NCI-H446 (cell line): ENCODE measurements around the gene TRIM63.

ENCODE experiments used
- DNase-seq, 2 experiments: peaks; one replicate each; lab custom pipeline; 2025; lab: John Stamatoyannopoulos, UW

TRIM63 gene

GRCh38 chr1:26057189-26057588 lies 10.2 kb downstream of the TRIM63 start:
- DNase-seq: no peak

GRCh38 chr1:26055041-26055440 lies 12.4 kb downstream of the TRIM63 start:
- no peak for DNase-seq

DNA sequence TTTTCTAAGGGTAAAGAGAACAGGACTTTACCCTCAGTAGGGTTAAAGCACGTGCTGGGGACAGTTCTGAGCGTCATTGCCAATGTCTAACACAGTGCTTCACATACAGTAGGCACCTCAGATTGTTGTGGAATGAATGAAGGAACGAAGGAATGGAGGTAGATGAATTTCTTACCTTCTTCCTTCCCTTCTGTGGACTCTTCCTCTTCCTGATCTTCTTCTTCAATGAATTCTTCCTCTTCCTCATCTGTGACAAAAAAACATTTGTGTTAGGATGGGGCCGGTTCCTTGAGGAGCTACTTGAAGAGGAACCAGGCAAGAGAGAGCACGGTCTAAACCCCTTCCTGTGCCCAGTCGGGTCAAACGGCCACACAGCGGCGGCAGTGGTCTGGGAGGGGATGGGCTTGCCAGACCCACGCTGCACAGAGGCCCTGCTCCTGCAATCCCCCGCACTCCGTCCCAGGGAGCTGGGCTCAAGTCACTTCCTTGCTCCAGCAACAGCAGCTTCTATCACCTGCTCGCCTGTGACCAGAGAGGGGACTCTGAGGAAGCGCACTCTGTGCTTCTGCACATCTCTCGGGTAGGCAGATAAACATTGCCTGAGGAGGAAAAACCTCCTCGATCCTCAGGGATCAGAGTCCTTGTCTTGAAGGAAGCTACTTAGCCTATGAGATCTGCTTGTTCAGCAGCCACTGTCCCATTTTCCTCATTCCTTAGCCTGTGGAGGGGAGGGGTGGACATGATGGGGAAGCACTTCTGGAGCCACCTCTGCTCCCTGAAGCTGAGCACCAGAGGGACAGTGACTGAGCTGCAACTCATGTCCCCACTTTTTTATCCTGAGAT lies 13.5 kb downstream of the TRIM63 start:
- no peak for DNase-seq

DNA sequence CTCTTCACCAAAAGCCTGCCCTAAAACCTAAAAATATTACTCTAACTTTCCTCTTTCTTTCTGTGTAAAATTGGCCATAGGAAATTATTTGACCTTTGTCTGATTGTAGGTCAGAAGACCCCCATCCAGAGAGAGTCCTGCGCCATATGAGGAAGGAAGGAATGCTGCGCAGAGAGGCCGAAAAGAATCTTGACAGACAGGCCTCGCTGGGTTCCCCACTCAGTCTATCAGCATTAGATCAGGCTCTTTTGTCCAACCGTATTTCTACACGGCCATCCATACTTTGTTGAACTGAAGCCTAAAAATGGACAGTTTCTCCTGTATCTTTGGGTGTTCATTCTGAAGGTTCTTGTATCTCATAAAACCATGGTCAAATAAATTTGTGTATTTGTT lies 17.2 kb downstream of the TRIM63 start:
- no peak for DNase-seq

- DNase-seq: no peak
Measured at GRCh38 chr1:26049531-26050247, 17.7 kb downstream of the TRIM63 start.

- no peak for DNase-seq
Measured at GRCh38 chr1:26047278-26047874, 20.1 kb downstream of the TRIM63 start.

DNA sequence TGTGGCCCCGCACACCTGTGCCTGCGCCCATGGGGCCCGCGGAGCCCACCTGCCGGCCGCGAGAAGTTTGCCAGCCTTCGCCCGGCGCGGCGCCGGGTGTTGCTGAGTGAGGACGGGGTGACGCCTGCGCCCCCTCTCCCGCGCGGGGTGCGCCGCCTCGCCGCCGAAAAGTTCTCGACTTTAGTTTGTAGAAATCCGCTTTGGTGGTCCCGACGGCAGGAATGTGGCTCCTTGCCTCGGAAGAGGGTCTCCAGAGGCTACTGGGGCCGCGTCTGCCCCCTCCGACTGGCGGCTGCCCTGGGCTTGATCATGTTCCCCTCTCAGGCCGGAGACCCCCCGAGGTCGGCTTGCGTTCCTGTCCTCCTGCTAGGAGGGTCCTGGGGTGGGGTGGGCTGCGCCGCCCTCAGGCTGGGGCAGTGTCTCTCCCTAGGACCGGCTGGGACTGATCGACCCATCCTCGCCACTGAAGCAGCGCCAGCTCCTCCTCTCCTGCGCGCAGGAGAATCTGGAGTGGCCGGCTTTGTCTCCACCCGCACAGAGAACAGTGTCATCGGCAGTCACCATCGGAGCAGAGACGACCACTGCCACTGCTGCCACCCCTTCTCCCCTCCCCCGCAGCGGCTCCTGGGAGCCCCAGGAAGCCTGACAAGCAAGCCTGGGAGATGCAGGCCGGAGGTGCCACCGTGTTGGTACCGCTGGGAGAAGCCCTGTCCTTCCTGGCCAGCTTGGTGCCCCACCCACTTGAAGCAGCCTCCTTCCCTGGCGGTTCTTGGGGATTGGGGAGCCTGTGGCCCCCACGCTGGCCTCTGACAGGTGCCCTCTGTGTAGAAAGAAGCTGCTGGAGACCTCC lies 21.0 kb downstream of the TRIM63 start:
- DNase-seq: no peak

GRCh38 chr1:26045722-26046245 lies 21.6 kb downstream of the TRIM63 start, which contains the start of gene SLC30A2:
TSS of gene SLC30A2 (minus strand) at chr1:26046118. CDS start at chr1:26045896, 222 bp downstream.
- DNase-seq: no peak

GRCh38 chr1:26044971-26045721 lies 22.3 kb downstream of the TRIM63 start:
- DNase-seq: no peak

GRCh38 chr1:26044414-26044813 lies 23.0 kb downstream of the TRIM63 start:
- no peak for DNase-seq

- no peak for DNase-seq
Measured at GRCh38 chr1:26043765-26044164, 23.7 kb downstream of the TRIM63 start.

DNA sequence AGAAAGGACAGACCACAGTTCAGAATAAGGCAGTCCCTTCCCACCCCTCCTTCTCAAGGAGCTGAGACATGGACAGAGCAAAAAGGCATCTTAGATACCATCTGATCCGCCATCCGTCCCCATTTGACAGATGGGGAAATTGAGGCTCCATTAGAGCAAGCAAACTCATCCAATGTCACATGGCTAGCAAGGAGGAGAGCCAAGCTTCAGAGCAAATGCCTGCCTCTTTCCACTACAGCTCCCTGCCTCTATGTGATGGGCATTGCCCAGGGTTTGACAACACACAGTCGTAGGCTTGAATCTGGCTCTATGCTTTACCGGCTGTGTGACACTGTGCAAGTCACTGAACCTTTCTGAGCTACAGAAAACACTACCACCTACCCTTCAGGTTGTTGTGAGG lies 25.5 kb downstream of the TRIM63 start:
- DNase-seq: no peak

- DNase-seq: no peak
Measured at GRCh38 chr1:26041401-26041800, 26.0 kb downstream of the TRIM63 start.

DNA sequence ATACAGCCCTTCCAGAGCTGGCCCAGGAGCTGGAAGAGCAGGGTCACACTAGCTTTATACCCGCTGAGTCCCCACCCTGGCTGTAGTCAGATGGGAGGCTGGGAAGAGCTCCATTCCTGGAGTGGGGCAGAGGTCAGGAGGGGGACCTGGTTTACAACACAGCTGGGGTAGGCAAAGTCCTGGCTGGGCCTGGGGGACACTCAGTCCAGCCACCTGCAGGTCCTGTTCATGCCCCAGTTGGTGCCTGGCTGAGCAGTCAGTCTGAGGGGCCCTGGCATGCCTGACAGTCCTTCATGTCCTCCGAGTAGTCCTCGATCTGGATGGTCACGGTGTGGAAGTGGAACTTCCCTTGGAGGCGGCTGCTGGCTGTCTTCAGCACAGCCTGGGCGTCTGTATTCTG lies 28.5 kb downstream of the TRIM63 start:
- DNase-seq: no peak

DNA sequence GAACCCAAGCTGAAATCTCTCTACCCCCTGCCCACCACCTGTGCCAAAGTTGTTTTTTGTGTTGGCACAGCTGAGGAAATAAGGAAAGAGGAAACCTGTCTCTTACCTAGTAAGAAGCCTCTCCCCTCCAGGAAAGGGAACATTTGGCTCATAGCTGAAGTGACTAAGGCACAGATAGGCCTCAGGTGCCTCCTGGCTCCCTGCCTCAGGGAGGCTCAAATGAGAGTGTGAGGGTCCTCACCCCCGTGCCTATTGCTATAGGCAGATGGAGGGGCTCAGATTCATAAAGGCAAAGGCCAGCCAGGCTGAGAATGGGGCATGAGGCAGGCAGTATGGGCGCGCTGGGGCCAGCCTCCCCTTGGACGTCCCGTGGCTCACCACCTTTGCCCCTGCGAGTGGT lies 29.0 kb downstream of the TRIM63 start:
- no peak for DNase-seq

DNA sequence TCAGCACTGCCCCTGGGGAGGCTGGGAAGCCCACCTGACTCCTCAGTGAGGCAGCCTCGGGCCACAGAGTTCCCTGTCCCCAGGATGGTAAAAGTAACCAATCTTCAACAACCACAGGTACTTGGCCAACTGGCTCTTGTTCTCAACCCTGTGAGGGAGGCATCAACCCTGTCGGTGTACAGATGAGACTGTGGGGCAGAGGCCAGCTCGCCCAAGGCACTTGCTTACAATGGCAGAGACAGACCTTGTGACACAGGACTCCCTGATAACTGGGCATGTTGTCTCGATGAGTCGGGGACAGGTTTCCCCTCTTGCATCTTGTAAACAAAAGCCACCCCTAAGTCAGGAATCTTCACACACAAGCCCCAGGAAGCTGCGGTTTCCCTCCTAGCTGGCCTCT lies 29.5 kb downstream of the TRIM63 start:
- DNase-seq: no peak

DNA sequence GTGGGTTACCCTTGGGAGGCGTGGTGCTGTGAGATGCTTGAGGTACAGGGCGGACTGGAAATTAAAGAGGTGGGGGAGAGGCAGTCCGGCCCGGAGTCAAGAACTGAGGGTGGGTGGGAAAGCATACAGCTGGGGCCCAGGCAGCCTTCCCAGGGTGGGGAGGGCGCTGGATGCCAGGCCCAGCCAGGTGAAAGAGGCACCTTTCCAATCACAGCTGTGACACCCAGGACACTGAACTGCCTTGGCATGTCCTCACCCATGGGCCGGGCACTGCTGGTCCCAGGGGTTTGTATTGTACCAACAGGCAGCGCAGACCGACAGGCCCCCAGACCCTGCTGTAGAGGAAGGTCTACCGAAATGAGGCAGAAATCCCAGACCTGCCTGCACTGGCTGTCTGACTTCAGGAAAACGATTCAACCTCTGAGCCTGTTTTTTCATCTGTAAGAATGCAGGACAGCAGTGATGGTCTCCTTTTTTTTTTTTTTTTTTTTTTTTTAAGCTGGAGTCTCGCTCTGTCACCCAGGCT lies 30.6 kb downstream of the TRIM63 start:
- no peak for DNase-seq

GRCh38 chr1:26035959-26036755 lies 31.3 kb downstream of the TRIM63 start:
- peak; percentile 57 to 81 for DNase-seq

DNA sequence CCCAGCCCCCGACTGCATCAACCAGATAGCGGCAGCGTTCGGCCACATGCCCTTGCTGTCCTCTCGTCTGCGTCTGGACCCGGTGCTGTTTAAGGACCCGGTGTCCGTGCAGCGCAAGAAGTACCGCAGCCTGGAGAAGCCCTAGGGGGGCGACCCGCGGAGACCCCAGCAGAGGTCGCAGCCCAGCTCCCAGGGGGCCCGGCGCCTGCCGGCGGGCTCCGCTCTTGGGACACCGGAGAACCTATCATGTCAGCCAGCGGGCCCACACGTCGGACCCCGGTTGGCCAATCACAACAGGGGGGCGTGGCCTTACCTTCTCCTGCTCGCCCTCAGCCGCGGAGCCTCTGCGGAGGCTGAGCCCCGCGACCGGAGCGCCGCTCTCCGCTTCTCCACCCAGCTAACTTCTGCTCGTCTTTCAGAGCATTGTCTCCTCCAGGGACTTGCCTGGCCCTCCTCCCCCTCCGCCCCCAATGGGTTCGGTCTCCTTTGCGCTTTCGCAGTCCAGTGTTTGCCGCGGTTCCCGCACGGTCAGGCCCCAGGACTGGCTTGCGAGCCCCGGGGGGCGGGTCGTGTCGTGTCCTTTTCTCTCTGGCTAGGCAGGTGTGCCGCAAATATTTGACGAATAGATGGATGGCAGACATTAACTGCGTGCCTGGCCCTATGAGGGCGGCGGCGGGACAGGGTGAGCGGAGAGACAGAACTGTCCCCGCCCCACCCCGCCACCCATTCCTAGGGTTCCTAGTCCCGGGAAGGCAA lies 32.0 kb downstream of the TRIM63 start:
- DNase-seq: peak; percentile 93 to 96
